Breast epithelium (tissue), 4 donors: ENCODE results near the gene KCNJ13. TPM values are rescaled to one million over a fixed set of nuclear protein-coding genes. Genes with fewer than 3 reads are reported as not detected.

Experiments
- DNase-seq, 2 donors: peaks; one replicate each; pipeline ENCODE4 v3.0.0-alpha.2; 2019; ENCODE audit warnings: low spot score in 2 of 2
- H3K27ac ChIP-seq, 2 donors: fragments of 200-600 bp; sonication (generic) in 1 of 2; one replicate each; pipeline ENCODE4 v1.5.1; 2016 to 2019; ENCODE audit warnings: mild to moderate bottlenecking in 1 of 2
- H3K27me3 ChIP-seq, 2 donors: fragments of 200-600 bp; sonication (generic) in 1 of 2; one replicate each; pipeline versions ENCODE4 v1.5.1 to v1.6.0; 2017 to 2019; ENCODE audit warnings: control low read depth in 1 of 2, mild to moderate bottlenecking in 1 of 2
- H3K36me3 ChIP-seq: fragments of 200-600 bp; one replicate; pipeline ENCODE4 v1.5.1; 2019
- H3K4me1 ChIP-seq, 2 donors: fragments of 200-600 bp; sonication (generic); one replicate each; pipeline ENCODE4 v1.5.1; 2016 to 2019; ENCODE audit warnings: control low read depth in 1 of 2
- H3K4me3 ChIP-seq, 3 donors: fragments of 200-600 bp; sonication (generic); 1 replicate in 2 of 3; 2 replicates in 1 of 3; pipeline ENCODE4 v1.5.1; 2016 to 2019; ENCODE audit warnings: mild to moderate bottlenecking in 3 of 3, moderate library complexity in 2 of 3
- H3K9me3 ChIP-seq, 2 donors: fragments of 200-600 bp; sonication (generic) in 1 of 2; one replicate each; pipeline ENCODE4 v1.5.1; 2016 to 2019; ENCODE audit warnings: control low read depth in 1 of 2
- CTCF ChIP-seq, 3 donors: fragments of 450-650 bp; IDR thresholded peaks; one replicate each; pipeline ENCODE4 v1.5.1; 2016 to 2017; ENCODE audit warnings: antibody characterized with exemption in 3 of 3, mild to moderate bottlenecking in 3 of 3, moderate library complexity in 3 of 3
- POLR2A ChIP-seq: fragments of 450-650 bp; IDR thresholded peaks from one replicate; pipeline ENCODE4 v1.6.1; 2016; ENCODE audit warnings: antibody characterized with exemption, mild to moderate bottlenecking, moderate library complexity
- POLR2AphosphoS5 ChIP-seq, 3 donors: sonication (generic); formaldehyde crosslinking; IDR thresholded peaks; one replicate each; pipeline ENCODE4 v1.6.1; 2017; ENCODE audit warnings: antibody characterized with exemption in 3 of 3
- intact Hi-C: fragments of 100-400 bp; cut with DNase I; formaldehyde crosslinking; loops from one replicate; pipeline ENCODE4 v1.15.1; 2023; ENCODE audit warnings: low total_unique reads
- total RNA-seq, 3 donors: library from RNA; depleted of rRNA; stranded (reverse); fragments of >200 nt; gene quantifications; one replicate each; pipeline ENCODE4 v1.1.0, GENCODE V29; 2016

KCNJ13 gene
- total RNA-seq = under 1 TPM in 1 of 3 donors, not detected in 2; 0.73 TPM

- no peaks in the 10 kb centered on the region for H3K27me3 ChIP-seq
- TF ChIP-seq POLR2A = no peak
- H3K9me3 ChIP-seq = no peaks in the 10 kb centered on the region
- no peak for DNase-seq
- H3K4me3 ChIP-seq = no peak within 1 kb of the TSS
- no peak within 1 kb of the TSS for H3K27ac ChIP-seq
- H3K4me1 ChIP-seq = no peaks in the 10 kb centered on the region
- no peaks in the 10 kb centered on the region for H3K36me3 ChIP-seq
- intact Hi-C loops = no loop called here
Observed at GRCh38 chr2:232776435-232776834, at the start of gene KCNJ13. TSS of gene KCNJ13 (minus strand) at chr2:232776565. CDS start at chr2:232771362, 5,203 bp downstream.

- intact Hi-C loops = no loop called here
- DNase-seq = no peak
- H3K27me3 ChIP-seq = no peaks in the 10 kb centered on the region
- H3K4me3 ChIP-seq = no peak overlapping the region
- no peaks in the 10 kb centered on the region for H3K4me1 ChIP-seq
- H3K9me3 ChIP-seq = no peaks in the 10 kb centered on the region
- peaks cover 22% of the 10 kb centered on the region for H3K36me3 ChIP-seq
- TF ChIP-seq POLR2AphosphoS5 (IDR thresholded peaks at IDR 0.05) (no peak), POLR2A (no peak), CTCF (IDR thresholded peaks at IDR 0.05) (no peak)
- H3K27ac ChIP-seq = no peak overlapping the region
Observed at GRCh38 chr2:232817756-232818155, 41.4 kb upstream of the KCNJ13 start.

GRCh38 chr2:232816657-232817056 is 40.3 kb upstream of the KCNJ13 start:
- H3K9me3 ChIP-seq = no peaks in the 10 kb centered on the region
- TF ChIP-seq POLR2AphosphoS5 (IDR thresholded peaks at IDR 0.05) (no peak), POLR2A (no peak), CTCF (IDR thresholded peaks at IDR 0.05) (no peak)
- no peak overlapping the region for H3K27ac ChIP-seq
- intact Hi-C loops = no loop called here
- peaks cover 22% of the 10 kb centered on the region for H3K36me3 ChIP-seq
- no peaks in the 10 kb centered on the region for H3K27me3 ChIP-seq
- no peaks in the 10 kb centered on the region for H3K4me1 ChIP-seq
- DNase-seq = no peak
- H3K4me3 ChIP-seq = no peak overlapping the region

- Histone ChIP-seq H3K27ac (no peak overlapping the region), H3K9me3 (no peaks in the 10 kb centered on the region), H3K4me3 (no peak overlapping the region), H3K4me1 (no peaks in the 10 kb centered on the region), H3K27me3 (no peaks in the 10 kb centered on the region), H3K36me3 (peaks cover 25% of the 10 kb centered on the region)
- TF ChIP-seq POLR2A (no peak), CTCF (IDR thresholded peaks at IDR 0.05) (no peak), POLR2AphosphoS5 (IDR thresholded peaks at IDR 0.05) (no peak)
- intact Hi-C loops = no loop called here
- DNase-seq = no peak
Observed at GRCh38 chr2:232815569-232815968, 39.2 kb upstream of the KCNJ13 start.

GRCh38 chr2:232810444-232810843 is 34.1 kb upstream of the KCNJ13 start:
- TF ChIP-seq POLR2AphosphoS5 (IDR thresholded peaks at IDR 0.05) (no peak), POLR2A (no peak), CTCF (IDR thresholded peaks at IDR 0.05) (no peak)
- Histone ChIP-seq H3K4me1 (no peaks in the 10 kb centered on the region), H3K27ac (no peak overlapping the region)

More at GRCh38 chr2:232810444-232810843, 34.1 kb upstream of the KCNJ13 start:
- intact Hi-C loops = no loop called here
- Histone ChIP-seq H3K9me3 (no peaks in the 10 kb centered on the region), H3K4me3 (no peak overlapping the region), H3K27me3 (no peaks in the 10 kb centered on the region), H3K36me3 (peaks cover 4% of the 10 kb centered on the region)
- DNase-seq = no peak
